HG02588 (cell line): ENCODE results near the gene ABHD2.
"Not testable (repeated sequence)": the region's sequence is repeated elsewhere in the genome, so short reads cannot be mapped to it uniquely, and the experiment has no call there.

Source experiments
- ATAC-seq: cut with Tn5 transposase; IDR thresholded peaks from one replicate; pipeline ENCODE4 v1.9.1; 2021; ENCODE audit warnings: mild to moderate bottlenecking, moderate library complexity; ENCODE audit not compliant: unreplicated experiment

ABHD2 gene

DNA sequence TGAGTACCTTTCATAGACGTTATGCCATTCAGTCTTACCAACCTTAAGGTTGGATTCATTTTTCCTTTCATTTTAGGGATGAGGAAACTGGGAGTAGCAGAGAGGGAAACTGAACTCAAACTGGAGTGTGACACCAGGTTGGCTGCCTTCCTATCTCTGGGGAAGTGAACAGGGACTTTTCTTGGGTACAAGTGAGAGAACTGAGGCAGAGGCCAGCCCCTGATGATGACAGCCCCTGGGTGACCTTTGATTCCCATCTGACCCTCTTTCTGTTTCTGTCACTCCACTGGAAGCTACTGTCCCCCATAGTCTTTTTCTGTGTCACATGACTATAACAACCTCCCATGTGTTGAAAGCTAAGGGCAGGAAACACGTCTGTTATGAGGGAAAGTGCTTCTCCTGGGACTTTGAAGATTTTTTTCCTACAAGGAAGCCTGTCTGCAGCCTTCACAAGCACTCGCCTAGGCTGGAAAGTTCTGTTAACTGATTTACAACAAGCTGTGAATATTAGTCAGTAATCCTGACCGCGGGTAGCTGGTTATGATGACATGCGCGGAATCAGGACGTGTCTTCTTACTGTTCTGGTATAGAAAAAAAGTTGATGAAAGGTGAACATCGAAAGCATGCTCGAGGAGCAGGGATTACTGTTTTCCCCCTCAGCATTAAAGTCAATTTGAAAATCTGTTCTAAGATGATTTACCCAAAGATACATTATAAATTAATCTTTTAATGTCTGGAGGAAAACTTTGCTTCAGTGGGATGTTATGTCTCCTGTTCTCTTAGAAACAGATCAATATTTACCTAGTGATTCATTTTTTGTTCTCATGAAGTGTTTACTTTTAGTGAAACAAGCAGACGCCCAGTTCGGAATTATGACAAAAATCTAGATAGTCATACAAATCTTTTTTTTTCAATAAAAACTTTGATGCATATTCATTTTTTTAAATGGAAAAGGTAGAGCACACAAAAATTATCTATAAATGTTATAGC, 31.5 kb downstream of the ABHD2 start:
- ATAC-seq = no peak

GRCh38 chr15:89120479-89121000, 32.3 kb downstream of the ABHD2 start:
- not testable (repeated sequence) for ATAC-seq

- no peak for ATAC-seq
Observed at GRCh38 chr15:89121414-89121813, 33.2 kb downstream of the ABHD2 start.

DNA sequence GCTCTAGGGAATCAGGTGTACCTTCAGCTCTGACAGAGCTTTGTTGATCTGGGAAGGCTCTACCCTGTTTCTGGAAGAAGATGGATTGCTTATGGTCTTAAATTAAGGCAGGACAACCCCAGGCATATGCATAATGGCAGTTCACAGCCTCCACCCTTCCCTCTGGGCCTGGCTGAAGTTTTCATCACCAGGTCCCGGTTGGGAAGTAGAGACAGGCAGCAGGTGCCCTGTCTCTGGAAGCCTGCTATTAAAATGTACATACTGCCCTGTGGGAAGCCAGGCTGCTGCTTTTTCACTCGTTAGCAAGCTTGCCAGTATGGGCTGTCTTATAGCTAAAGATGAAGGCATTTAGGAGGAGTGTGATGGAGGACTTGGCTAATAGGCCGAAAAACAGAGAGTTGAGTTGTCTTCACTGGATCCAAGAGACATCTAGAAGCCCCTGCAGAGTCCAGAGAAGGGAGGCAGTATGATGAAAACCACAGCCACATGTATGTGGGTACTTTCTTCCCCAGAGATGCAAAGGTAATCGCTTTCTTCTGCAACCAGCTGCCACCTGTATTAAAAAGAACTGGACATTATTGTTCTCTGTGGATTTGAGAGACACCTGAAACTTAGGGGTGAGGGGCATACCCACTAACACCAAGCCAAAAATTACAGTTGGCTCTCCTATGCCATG, 34.4 kb downstream of the ABHD2 start:
- ATAC-seq = no peak

DNA sequence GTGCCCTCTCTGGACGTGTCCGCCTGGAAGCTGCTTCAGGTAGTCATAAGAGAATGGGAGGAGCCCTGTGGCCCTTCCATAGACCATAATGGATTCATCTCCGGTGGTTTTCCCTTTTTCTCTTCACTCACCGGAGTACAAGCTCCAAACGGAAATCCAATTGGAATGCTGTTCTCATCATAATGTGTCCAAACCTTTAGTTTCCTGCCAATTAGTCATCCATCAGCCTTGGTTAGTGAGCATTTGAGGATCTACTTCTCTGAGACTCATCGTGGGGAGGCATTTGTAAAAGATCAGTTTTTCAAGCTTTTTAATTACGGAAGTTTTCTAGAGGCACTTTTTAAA, 34.9 kb downstream of the ABHD2 start:
- no peak for ATAC-seq

DNA sequence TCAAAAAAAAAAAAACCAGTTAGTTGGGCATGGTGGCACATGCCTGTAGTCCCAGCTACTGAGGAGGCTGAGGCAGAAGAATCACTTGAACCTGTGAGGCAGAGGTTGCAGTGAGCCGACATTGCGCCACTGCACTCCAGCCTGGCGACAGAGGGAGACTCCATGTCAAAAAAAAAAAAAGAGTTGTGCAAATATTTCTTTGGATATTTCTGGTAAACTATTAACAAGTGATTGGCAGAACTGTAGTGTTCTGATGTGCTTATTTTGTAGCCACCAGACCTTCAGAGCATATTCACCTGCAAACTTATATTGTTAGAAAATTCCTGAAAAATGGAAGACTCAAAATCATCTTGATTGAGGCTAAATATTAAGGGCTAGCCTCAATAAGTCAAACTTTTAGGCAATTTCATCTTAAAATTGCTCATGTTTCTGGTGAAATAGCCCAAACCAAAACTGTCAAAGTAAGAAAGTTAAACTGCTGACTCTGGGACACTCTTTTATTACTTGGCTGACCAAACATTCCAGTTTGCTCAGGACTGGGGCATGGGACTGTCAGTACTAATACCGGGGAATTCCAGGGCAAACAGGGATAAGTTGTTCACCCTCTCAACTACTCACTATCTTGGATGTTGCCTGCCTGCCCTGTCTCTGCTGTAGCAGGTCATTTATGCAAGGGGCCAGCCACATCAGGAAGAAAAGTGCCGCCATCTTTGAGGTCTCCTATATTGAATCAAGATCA, 37.0 kb downstream of the ABHD2 start:
- ATAC-seq = no peak

DNA sequence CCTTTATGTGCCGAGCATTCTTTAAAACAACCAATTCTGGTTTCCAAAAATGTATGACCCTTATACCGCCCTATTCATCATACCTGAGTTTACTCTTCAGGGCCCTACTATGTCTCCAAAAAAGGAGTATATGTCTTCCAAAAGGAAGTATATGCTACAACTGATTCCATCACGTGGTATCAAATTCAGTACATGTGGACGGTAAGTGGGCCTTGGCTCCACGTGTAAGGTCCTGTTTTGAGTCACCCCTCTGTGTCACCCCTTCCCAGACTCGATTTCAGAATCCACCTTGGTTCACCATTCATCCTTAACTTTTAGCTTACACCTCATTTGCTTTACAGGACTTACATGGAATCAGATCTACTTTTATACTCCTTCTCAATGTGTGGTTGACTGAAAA, 37.8 kb downstream of the ABHD2 start:
- no peak for ATAC-seq

GRCh38 chr15:89127054-89127702, 38.9 kb downstream of the ABHD2 start:
- ATAC-seq = no peak

- no peak for ATAC-seq
Observed at GRCh38 chr15:89128320-89129122, 40.3 kb downstream of the ABHD2 start.

- no peak for ATAC-seq
Observed at GRCh38 chr15:89129123-89129815, 41.0 kb downstream of the ABHD2 start.

- no peak for ATAC-seq
Observed at GRCh38 chr15:89129816-89130134, 41.5 kb downstream of the ABHD2 start.

- no peak for ATAC-seq
Observed at GRCh38 chr15:89130201-89130600, 41.9 kb downstream of the ABHD2 start.

GRCh38 chr15:89131731-89132130, 43.5 kb downstream of the ABHD2 start:
- no peak for ATAC-seq

DNA sequence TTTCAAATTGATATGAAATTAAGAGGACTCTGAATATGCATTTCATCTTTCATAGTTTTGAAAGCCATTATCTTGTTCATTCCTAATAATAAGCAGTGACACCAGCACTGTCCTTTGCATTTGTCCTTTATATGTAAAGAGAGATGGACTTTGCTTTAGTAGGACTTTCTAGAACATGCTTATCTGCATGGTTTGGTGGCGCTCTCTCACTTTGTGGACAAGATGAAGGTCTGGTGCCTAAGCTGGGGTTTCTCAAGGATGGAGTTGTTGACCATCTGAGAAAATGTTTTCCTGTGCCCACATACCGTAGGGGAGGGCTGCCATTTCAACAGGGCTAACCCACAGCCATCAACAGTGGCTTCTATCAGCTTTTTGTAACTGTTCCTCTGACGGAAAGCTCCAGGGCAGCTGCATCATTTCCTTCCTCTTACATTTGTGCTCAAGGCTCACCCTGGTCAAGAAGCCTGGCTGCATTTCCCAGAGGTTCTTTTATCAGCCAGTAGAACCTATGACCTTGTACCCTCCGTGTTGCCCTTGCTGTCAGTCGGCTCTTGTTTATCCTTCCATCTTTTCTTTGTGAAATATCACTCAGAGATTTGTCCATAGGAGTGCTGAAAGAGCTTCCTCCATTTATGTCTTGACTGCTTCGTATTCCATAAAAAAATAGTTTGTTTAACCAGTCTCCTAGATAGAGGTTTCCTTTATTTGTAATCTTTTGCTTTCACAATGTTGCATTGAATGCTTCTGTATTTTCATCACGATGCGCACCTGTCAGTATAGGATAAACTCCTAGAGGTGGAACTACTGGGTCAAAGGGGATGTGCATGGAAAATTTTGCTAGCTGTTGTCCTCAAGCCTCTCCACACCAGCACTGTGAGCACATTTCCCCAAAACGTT, 44.6 kb downstream of the ABHD2 start:
- ATAC-seq = no peak

- not testable (repeated sequence) for ATAC-seq
Observed at GRCh38 chr15:89135387-89136077, 47.3 kb downstream of the ABHD2 start.

- no peak for ATAC-seq
Observed at GRCh38 chr15:89136078-89136806, 48.0 kb downstream of the ABHD2 start.
